CD4-positive, alpha-beta T cell treated with Interleukin-15 for 1 hour (primary cell): Measurements from ENCODE around the gene DUOX1.
"Not testable (repeated sequence)": the region's sequence is repeated elsewhere in the genome, so short reads cannot be mapped to it uniquely, and the experiment has no call there.

Experiments used
- DNase-seq: peaks from one replicate; pipeline ENCODE4 v3.0.0-alpha.2; 2020

The DUOX1 gene

DNA sequence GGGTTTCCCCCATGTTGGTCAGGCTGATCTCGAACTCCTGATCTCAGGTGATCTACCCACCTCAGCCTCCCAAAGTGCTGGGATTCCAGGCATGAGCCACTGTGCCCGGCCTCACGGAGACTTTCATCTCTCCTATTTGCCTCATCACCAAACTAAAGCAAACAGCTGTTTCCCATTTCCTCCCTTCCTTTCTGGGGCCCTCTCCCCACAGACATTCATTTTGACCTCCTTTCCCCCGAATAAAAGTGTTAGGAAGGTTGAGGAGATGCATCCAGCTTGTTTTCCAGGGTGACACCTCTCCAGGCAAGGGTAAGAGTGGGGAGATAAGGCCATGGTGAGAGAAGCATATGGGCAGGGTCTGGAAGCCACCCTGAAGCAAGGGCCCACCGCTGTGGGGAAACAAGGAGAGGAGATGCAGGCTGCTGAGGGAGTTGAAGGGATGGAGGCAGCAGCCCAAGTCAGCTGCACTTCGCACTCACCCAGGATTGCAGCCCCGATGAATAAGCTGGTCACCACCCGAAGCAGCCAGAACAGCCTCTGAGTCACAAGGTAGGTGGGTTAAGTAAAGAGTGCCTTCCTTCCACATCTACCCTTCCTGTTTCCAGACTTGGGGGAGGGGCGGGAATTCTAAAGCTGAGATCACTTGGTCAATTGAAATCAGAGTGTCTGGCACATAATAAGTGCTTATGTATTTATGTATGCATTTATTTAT is 7.9 kb upstream of the DUOX1 start:
- no peak for DNase-seq

GRCh38 chr15:45122719-45123118 is 7.1 kb upstream of the DUOX1 start:
- DNase-seq = no peak

DNA sequence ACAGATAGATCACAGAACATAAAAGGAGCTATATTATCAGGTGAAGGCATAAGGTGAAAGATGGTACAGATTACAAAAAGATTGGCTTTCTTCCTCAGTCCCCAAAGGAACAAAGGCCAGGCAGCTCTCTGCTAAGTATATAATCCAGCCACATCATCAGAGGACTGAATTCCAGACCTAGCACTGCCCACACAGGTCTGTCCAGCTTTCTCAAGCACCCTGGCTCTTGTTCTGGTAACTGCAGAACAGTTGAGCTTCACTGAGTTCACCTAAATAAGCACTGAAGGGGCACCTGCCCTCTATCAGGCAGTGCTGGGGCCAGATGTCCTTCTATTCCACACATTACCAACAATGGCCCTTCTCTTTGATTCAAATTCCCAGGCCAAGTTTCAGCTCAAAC is 6.4 kb upstream of the DUOX1 start:
- no peak for DNase-seq

GRCh38 chr15:45126535-45127158 is 3.1 kb upstream of the DUOX1 start:
- DNase-seq = peak; percentile 39

GRCh38 chr15:45128971-45129639 is 689 bp upstream of the DUOX1 start:
- DNase-seq = no peak

DNA sequence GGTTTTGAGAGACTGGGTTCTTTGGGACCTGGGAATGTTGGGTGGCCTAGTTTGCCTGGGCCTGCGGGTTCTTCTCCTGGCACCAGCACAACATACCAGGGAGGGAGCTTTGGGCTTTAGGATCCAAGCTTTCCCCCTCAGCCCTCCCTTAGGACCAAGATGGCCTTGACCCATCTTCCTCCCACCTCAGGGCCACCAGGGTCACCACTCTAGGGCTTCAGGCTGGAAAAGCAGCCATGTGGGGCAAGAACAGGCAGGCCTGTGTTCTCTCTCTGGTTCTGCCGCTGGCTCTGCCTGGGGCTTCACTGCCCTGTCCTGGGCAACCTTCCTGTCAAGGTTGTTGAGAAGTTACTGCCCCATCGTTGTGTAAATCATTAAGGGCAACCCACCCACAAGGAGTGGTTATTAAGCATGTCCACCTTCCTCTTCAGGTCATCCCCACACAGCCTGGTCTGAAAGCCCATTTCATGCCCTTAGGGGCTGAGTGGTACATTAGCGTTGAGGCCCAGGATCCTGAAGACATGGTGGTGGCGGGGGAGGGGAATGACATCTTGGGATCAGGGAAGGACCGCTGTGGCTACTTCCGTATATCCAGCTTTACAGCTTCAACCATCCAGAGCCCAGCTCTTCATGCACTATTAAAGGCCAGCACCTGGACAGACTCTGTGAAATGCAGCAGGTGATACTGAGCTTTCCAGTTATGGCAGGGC is 652 bp downstream of the DUOX1 start:
- DNase-seq = no peak

- no peak for DNase-seq
Observed at GRCh38 chr15:45131510-45131909, 1.7 kb downstream of the DUOX1 start.

GRCh38 chr15:45132844-45133560 is 3.2 kb downstream of the DUOX1 start:
- no peak for DNase-seq

DNA sequence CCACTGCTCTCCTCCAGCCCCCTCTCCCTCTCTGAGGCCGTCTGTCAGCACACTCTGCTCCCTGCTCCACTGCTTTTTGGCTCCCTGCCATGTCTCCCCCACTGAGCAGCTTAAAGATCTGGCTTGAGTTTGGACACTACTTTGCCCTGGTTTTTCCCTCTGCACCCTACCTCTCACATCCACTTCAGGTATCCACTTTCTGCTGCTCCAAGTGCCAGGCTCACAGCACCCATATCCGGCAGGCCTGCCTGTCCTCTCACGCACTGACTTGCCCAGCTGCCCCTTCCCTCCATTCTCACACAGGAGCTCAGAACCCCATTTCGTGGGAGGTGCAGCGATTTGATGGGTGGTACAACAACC is 3.7 kb downstream of the DUOX1 start:
- no peak for DNase-seq

DNA sequence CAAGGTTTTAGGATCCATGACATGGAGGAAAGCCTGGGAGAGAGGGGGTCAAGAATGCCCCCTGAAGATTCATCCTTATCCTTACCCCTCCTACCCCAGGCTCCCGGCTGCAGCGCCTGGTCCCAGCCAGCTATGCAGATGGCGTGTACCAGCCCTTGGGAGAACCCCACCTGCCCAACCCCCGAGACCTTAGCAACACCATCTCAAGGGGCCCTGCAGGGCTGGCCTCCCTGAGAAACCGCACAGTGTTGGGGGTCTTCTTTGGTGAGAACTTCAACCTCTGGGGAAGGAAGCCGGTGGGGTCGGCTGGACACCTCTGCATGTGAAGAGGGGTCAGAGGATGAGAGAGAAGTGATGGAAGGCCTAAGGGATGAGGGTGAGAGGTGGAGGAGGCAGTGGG is 4.3 kb downstream of the DUOX1 start:
- DNase-seq = no peak

GRCh38 chr15:45134682-45135604 is 5.1 kb downstream of the DUOX1 start:
- DNase-seq = no peak

- DNase-seq = not testable (repeated sequence)
Observed at GRCh38 chr15:45135705-45136377, 6.0 kb downstream of the DUOX1 start.

GRCh38 chr15:45136378-45136764 is 6.6 kb downstream of the DUOX1 start:
- DNase-seq = no peak

DNA sequence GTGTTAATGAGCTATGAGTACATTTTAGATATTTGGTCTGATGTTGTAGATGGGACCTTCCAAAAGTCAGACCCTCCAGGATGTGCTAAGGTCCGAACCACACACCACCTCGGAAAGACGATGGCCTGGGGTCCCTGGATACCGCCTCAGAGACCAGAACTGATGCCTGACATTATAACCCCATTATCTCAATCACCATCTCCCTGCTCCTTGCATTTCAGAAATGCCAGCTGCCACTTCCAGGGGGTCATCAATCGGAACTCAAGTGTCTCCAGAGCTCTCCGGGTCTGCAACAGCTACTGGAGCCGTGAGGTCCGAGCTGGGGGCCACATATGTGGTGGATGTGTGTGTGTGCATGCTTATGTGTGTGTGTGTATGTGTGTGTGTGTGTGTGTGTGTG is 7.9 kb downstream of the DUOX1 start:
- no peak for DNase-seq

- no peak for DNase-seq
Observed at GRCh38 chr15:45138814-45139765, 9.3 kb downstream of the DUOX1 start.

DNA sequence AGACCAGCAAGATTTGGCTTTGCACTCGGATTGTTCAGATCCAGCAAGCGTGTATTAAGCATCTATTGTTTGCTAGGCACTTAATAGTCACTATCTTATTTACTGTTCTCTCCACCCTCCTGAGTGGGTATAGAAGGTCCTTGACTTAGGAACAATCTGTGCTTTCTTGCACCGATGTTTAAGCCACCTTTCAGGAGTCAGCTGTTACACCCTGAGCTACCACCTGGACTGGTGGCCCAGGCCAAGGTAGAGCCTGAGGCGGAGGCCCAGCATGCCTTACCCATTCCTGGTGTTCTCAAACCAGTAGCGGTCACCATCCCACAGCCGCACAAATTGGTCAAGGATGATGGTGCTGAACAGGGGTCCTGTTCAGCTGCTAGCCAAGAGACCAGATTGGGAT is 10.0 kb downstream of the DUOX1 start:
- no peak for DNase-seq

DNA sequence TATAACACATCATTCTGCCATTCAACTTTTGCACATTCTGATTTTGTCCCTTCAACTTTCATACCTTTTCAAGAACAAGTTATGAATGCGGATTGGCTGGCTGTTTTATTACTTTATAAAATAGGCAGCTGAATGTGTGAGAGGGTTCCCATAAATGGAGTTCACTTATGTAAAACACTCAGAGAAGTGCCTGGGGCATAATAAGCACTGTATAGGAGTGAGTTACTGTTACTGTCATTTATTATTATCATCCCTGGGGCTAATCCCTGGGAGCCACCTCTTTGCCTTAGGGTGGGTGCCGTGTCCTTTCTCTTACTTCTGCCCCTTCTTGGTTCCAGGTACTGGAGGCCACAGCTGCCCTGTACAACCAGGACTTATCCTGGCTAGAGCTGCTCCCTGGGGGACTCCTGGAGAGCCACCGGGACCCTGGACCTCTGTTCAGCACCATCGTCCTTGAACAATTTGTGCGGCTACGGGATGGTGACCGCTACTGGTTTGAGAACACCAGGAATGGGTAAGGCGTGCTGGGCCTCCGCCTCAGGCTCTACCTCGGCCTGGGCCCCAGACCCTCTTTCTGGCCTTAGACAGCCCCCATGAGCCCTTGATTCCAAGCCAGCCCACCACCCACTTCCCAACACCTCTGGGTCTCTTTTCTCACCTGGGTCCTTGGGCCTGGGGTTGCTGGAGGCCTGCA is 10.9 kb downstream of the DUOX1 start:
- no peak for DNase-seq

- no peak for DNase-seq
Observed at GRCh38 chr15:45141386-45141785, 11.6 kb downstream of the DUOX1 start.

- DNase-seq = no peak
Observed at GRCh38 chr15:45143056-45143455, 13.3 kb downstream of the DUOX1 start.

GRCh38 chr15:45143946-45144345 is 14.2 kb downstream of the DUOX1 start:
- no peak for DNase-seq
